Stimulated activated CD4-positive, alpha-beta T cell treated with anti-CD3 and anti-CD28 coated beads, Interleukin-1b, Interleukin-23, amount 100 ng/mL, for 4 hours (primary cell): ENCODE measurements around the gene ZNF804B.

ENCODE experiments used
- DNase-seq, 2 donors: peaks; one replicate each; pipeline ENCODE4 v3.0.0-alpha.2; 2020; ENCODE audit warnings: low read depth in 2 of 2

ZNF804B gene

DNA sequence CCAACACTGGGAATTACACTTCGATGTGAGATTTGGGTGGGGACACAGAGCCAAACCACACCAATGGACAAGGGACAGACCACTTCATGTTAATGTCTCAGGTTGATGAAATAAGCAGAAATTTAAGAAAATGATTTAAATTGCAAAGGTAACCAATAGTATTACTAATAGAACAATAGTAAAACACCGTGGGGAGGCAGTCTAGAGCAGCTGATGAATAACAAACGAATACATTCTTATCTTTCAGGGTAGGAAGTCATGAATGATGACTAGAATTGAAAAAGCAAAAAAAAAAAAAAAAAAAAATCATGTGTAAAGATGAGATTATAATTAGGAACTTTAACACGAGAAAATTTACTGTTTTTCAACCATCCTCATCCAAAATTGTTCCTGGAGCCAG, 207.9 kb downstream of the ZNF804B start:
- no peak for DNase-seq

DNA sequence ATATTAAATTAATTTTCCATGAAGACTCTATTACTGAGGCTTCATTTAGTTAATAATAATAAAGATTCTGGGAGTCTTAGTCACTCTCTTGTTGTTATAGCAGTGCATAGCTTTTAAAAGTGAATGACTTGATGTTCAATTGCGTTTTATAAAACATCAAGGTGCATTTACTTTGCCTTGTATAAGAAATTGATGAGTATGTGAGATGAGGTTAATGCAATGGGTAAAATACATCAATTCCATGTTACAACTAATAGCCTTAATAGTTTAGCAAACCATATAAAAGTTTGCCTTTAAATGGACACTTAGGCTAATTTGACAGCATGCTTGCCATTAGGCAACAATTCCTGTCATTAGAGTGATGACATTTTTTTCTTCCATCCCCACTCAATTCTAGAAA, 209.7 kb downstream of the ZNF804B start:
- no peak for DNase-seq

GRCh38 chr7:88985295-88985694, 225.8 kb downstream of the ZNF804B start:
- no peak for DNase-seq

DNA sequence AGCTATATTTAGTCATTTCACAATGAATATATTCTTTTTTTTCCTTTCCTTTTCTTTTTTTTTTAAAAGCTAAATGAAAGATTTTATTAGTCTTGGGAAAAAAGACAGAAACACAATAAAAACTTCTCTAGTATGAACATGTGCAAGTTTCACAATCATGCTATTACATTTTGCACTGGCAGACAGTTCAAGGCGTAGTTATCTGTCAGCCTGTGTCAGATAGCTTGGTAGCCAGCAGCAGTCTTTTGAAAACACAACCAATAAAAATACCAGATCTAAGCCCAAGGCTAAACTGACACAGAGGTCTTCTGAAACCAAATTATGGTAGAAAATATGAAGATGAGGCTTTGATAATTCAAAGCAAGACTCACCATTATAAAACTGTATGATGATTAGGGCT, 241.8 kb downstream of the ZNF804B start:
- no peak for DNase-seq

GRCh38 chr7:89002981-89003956, 243.8 kb downstream of the ZNF804B start:
- DNase-seq, result no peak

- DNase-seq, result no peak
Observed at GRCh38 chr7:89012016-89012415, 252.5 kb downstream of the ZNF804B start.

DNA sequence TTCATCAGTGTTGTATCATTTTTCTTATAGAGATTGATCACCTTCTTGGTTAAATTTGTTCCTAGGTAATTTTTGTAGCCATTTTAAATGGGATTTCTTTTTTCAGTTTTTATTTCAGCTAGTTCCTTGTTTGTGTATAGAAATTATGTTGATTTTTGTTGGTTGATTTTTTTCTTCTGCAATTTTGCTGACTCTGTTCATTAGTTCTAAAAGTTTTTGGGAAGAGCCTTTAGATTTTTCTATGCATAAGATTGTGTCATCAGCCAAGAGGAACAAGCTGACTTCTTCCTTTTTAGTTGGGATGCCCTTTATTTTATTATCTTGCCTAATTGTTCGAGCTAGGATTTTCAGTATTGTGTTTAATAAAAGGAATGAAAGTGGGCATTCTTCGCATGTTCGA, 258.2 kb downstream of the ZNF804B start:
- DNase-seq, result no peak

GRCh38 chr7:89021741-89022140, 262.2 kb downstream of the ZNF804B start:
- DNase-seq, result no peak

GRCh38 chr7:89023206-89023605, 263.7 kb downstream of the ZNF804B start:
- DNase-seq, result no peak

- no peak for DNase-seq
Observed at GRCh38 chr7:89023877-89024276, 264.4 kb downstream of the ZNF804B start.

- no peak for DNase-seq
Observed at GRCh38 chr7:89027781-89028180, 268.3 kb downstream of the ZNF804B start.

DNA sequence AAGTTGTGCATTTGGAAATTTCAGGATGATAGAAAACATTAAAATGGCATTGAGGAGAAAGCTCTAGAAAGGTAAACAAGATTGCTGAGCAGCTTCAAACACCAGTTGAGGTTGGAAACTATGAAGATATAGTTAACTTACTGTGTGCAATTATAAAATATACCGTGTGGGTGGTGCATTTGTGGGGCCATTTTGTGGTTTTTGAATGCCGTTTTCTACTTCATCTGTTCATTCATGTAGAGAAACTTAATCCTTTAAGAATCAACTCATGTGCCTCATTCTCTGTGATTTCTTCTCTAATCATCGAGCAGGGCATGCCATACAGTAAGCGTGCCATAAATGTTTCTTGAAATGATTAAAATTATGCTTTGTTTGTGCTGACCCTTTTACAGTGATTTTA, 268.8 kb downstream of the ZNF804B start:
- no peak for DNase-seq

- DNase-seq, result no peak
Observed at GRCh38 chr7:89029864-89030263, 270.4 kb downstream of the ZNF804B start.

- DNase-seq, result no peak
Observed at GRCh38 chr7:89041240-89041639, 281.7 kb downstream of the ZNF804B start.

- no peak for DNase-seq
Observed at GRCh38 chr7:89042940-89043339, 283.4 kb downstream of the ZNF804B start.

DNA sequence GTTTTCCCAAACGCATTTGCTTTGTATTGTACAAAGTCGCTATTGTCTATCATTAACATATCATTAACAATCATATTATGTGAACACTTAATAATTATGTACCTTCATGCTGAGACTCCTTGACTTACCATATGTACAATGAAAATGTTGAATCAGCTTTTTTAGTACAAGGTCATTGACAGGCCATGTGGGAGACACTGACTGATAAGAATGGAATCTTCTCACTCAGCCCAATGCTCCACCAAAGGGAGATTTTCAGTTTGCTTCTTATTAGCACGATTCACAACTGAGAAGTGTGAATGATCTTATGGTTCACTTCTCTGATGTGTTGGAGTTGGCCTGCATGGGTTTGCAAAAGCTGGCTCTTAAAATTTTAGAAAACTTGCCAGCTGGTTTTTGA, 289.5 kb downstream of the ZNF804B start:
- no peak for DNase-seq

- DNase-seq, result no peak
Observed at GRCh38 chr7:89053130-89053529, 293.6 kb downstream of the ZNF804B start.

DNA sequence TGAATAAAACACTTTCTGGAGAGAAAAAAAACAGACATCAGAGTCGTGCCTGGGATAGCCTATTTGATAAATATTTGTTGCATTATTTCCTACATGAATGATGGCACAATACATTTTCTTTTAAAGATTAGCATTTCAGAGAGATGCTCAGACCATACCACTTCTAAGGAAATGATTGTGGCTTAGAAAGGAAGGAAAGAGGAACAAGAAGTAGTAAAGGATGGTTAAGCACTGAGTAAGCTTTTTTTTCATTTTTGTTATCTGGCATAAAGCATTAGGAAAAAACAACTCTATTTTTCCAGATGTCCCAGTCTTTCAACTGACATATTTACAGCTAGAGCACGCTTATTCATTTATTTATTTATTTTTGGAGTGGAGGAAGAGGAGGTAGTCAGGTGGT, 294.9 kb downstream of the ZNF804B start:
- no peak for DNase-seq

- no peak for DNase-seq
Observed at GRCh38 chr7:89060234-89060633, 300.7 kb downstream of the ZNF804B start.

- DNase-seq, result no peak
Observed at GRCh38 chr7:89064831-89065230, 305.3 kb downstream of the ZNF804B start.

- no peak for DNase-seq
Observed at GRCh38 chr7:89067048-89067447, 307.5 kb downstream of the ZNF804B start.

DNA sequence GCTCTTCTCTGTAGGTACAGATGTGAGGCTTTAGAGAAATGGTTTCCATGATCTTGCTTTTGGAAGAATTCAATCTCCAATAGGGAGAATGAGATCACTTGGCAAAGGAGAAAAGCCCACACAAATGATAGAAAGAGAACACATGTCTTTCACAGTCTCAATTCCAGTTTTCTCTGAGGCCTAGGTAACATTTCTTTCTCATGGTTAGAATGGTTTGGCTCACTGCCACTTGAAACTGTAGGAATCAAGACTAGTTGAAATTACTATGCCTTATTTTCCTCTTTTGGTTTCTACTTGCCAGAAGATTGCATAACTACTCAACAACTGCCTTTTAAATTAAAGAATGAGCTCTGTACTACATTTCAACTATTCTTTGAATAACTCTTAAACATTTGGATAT, 312.6 kb downstream of the ZNF804B start:
- no peak for DNase-seq

DNA sequence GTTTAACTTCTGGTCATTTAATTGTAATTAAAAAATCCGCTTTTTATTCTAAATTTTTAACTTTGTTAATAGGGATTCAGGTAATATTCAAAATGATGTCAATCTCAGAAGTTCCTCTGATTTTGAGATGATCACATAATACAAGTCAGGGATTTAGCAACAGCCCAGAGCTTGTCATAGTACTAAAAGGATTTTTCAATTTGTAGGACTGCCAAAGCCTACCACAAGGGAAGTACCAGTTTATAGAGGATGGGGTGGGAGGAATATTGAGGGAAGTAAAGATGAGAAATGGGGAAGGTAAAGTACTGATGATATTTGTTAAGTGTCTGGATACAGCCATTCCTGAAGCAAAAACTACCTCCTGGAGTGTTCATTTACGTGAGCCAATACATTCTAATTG, 314.3 kb downstream of the ZNF804B start:
- DNase-seq, result no peak

GRCh38 chr7:89077992-89078391, 318.5 kb downstream of the ZNF804B start:
- DNase-seq, result no peak
